HPDE6-E6E7 (cell line): ENCODE measurements around the gene ISCA2.

Experiments
- DNase-seq: peaks from one replicate; pipeline ENCODE4 v3.0.0; 2011; ENCODE audit warnings: missing footprints; ENCODE audit errors: extremely low spot score

The ISCA2 gene

DNA sequence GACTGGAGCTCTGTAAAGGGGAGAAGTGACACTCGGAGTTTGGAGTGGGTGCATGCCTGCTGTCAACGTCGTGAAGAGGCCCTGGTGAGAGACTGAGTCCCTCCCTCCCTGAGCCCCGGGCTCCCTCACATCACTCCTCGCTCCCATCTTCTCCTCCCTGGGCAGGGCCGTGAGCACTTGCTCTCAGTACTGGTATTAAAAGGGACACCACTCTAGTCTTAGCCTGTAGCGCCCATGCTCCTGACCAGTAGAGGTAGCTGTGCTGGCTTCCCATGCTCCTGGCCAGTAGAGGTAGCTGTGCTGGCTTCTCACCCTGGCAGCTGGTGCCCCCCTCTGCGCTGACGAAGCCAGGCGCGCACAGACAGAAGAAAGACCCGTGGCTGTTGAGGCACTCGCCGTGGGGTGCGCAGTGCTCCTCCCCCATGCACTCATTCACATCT, 14.7 kb downstream of the ISCA2 start:
- no peak for DNase-seq

DNA sequence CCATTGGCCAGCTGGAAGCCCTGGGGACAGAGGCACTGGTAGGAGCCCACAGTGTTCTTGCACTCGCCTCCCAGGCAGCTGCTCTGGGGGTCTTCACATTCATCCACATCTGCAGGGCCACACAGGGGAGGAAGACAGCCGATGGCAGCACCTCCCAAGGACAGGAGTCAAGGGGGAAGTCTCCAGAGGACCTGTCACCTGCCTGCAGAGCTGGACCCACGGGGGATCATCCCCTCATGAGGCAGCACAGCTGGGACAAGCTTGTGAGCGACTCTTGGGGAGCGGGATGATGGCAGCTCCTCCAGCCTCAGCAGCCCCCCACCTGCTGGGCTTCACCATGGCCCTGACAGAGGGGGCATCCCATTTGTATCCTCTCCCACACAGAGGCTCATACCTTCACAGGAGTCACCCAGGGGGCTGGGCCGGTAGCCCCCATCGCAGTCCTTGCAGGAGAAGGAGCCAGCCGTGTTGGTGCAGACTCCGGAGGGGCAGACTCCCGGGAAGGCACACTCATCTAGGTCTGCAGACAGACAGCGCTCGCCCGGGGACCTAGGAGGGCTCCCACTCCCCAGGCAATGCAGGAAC, 15.4 kb downstream of the ISCA2 start:
- no peak for DNase-seq

DNA sequence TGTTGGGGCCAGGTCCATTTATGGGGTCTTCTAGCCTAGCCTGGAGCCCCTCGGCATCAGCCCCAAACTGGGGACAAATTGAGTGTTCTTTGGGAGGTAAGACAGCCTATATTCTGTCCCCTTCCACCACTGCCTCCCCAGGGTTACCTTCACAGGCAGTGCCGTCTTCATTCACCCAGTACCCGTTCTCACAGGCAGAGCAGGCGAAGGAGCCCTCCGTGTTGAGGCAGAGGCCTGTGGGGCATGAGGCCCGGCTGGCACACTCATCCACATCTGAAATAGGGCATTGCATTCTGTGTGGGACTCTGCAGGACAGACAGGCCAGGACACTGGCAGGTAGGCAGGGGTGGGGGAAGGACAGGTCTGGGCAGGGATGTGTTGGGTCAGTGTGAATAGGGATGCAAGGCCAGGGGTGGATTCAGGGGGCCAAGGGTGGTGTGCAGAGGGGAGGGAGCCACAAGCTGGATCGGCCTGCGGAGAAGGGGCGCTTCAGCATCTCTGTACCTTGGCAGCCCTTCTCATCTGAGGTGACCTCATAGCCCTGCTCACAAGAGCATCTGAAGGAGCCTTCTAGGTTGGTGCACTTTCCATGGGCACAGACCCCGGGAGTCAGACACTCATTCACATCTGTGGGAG, 16.1 kb downstream of the ISCA2 start:
- no peak for DNase-seq

DNA sequence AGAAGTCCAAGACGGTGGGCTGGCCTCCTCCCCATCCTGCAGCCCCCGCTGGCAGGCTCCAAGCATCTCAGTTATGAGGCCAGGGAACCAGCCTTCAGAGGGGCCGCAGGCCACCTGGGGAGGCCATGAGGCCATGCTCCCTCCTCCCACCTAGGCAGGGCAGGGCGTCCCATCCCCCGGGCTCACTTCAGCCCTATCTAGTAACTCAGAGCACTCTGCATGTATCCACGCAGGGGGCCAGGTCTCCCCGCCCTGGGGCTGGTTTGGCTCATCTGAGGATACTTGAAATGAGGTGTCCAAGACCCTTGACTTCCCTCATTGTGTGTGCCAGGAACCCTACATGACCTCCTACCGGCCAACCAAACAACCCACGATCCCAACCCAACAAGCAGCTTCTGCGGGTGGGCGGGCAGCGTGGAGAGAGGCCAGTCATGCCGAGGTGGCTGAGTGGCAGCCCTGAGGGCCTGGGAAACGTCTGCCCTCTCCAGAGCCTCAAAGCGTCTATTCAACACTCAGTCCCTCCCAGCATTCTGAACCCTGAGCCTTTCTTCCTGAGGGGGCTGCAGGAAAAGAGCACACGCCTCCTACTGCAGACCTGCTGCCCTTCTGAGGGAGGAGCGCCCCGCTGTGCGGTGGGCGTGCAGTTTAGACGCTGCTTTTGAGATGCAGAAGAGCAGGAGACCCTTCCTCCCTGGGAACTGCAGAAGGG, 16.8 kb downstream of the ISCA2 start:
- DNase-seq = no peak

- DNase-seq = no peak
Observed at GRCh38 chr14:74510959-74511409, 17.4 kb downstream of the ISCA2 start.

DNA sequence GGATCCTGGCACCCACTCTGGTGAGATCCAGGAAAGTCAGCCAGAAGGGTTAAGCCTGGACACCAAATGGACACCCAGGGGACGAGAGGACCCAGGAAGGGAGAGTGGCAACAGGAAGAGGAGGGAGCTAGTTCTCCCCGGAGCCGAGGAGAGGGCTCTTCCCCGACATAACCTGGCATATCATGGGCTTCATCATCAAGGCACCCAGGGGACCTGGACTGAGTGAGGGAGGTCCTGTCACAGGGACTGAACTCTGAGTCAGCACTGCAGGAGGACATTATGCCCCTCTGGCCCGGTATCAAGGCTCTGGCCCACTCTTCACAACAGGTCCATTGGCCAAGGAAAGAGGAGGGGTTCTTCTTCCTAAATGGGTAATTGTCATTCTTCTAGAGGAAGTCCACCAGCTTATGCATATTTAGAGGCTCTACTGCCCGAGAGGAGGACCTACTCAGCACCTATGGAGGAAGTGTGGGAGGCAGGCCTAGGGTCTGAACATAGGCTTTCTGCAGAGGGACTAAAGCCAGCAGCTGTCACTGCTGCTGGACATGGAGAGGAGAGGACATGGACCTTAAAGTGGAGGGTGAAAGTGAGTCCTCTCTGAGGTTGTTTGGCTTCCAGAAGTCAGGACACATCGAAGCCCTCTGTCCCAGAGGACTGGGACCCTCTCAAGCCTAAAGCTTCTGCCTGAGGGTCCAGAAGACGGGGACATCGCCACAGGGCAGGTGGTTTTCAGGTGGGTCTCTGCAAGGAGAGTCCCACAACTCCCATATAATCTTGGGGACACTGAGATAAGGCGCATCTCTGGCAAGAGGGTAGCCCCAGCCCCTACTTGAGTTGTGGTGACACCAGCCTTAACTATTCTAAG, 18.6 kb downstream of the ISCA2 start:
- no peak for DNase-seq

GRCh38 chr14:74514471-74514941, 20.9 kb downstream of the ISCA2 start:
- no peak for DNase-seq

DNA sequence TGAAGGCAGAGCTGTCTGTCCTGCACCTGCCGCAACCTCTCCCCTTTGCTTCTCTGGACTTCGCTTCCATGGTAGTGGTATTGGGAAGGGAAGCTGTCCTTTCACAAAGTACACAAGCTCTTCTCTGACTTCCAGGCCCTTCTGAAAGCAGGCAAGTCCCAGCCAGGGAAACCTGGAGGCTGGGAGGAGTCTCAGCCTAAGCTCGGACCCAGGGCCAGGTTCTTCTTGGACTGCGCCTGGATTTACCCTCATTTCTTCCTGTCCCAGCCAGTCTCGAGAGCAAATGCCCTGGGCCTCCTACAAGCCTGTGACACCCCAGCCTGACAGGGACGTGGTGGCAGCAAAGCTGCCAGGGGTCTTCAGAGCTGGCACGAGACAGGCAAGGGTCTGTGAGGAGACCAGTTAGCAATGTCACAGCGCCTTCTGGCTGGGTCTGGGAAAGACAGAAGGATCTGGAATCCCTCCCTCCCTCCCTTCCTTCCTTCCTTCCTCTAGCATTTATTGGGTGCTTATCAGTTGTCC, 22.4 kb downstream of the ISCA2 start:
- no peak for DNase-seq

- no peak for DNase-seq
Observed at GRCh38 chr14:74516451-74517160, 23.0 kb downstream of the ISCA2 start.

DNA sequence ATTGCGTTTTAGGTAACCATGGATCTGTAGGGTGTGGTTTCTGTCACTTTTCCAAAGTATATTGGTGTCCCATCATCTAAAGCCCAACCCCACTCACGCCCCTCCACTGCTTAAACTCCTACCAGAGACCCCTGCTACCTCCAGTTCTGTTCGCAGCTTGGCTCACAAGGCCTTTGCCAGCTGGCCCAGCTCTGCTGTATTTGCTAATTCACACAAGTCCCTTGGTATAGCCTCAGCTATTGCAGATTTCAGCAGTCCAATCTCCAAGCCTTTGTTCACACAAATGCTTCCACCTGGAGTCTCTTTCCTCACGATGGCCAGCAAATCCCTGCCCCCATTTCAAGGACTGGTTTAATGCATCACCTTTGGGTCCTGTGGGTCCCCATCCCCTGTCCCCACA, 24.2 kb downstream of the ISCA2 start:
- DNase-seq = no peak

- no peak for DNase-seq
Observed at GRCh38 chr14:74518221-74518620, 24.7 kb downstream of the ISCA2 start.

DNA sequence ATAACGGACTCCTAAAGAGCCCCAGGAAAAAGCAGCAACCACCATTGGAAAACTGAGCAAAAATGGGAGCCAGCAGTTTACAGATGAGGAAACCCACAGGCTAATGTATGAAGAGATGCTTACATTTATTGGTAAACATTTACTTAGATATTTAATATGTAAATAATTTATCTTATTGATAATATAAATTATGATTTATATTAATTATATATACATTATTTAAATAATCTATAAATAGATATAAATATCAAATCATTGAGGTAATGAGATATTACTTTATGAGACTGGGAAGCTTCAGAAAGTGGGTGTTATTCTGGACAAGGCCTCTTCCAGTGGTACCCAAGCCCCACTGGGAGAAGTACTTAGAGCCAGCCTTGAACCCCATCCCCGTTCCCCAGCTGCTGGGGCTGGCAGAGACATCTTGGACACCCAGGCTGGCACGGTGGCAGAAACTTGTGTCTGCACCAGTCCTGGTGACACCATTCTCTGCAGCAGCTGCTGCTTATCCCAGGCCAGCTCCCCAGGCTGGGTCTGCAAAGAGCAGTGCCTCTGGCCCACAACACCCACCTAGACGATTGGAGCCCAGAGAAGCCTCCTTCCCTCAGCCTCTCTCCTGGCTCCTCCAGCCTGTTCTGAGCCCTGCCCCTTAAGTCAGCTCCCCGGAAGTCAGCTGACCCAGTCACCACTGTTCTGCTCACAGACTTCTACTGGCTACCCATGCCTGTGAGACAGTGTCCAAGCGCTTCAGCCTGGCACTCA, 25.9 kb downstream of the ISCA2 start:
- DNase-seq = no peak

DNA sequence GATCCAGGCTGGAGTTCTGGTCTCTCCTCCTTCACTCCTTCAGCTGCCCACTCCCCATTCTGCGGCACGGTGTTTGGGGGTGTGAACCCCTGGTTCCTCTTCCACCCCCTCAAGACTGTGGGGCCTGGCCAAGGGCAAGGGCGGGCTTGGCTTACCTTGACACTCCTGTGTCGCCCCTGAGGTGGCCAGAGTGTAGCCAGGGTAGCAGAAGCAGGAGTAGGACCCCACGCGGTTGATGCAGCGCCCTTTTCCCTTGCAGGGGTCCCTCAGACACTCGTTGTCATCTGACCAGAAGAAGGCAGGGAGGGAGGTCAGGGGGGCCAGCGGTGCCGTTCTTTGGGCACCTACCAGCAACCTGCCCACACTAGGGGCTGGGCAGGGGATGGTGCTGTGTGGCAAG, 28.2 kb downstream of the ISCA2 start:
- DNase-seq = no peak

GRCh38 chr14:74522740-74523139, 29.2 kb downstream of the ISCA2 start:
- no peak for DNase-seq

GRCh38 chr14:74524076-74524811, 30.7 kb downstream of the ISCA2 start:
- DNase-seq = no peak

- DNase-seq = no peak
Observed at GRCh38 chr14:74524812-74525135, 31.2 kb downstream of the ISCA2 start.

- DNase-seq = no peak
Observed at GRCh38 chr14:74525361-74525851, 31.8 kb downstream of the ISCA2 start.

GRCh38 chr14:74526854-74527585, 33.5 kb downstream of the ISCA2 start:
- DNase-seq = no peak

- DNase-seq = no peak
Observed at GRCh38 chr14:74527736-74528280, 34.2 kb downstream of the ISCA2 start.
